K562 (cell line): ENCODE measurements around the gene MAGI2. TPM values are rescaled to one million over a fixed set of nuclear protein-coding genes. Genes with fewer than 3 reads are reported as not detected.

Source experiments
- ATAC-seq: fragments of 200-7000 bp; cut with Tn5 transposase; 3 replicates; pipeline ENCODE4 v1.9.1; 2020; ENCODE audit warnings: moderate library complexity
- BruUV-seq: library from RNA; stranded (reverse); fragments of 400-500 nt; replicated peaks from 2 replicates; lab custom pipeline; 2021; lab: Mats Ljungman, UMichigan
- CTCF ChIA-PET: fragments of 300-600 bp; formaldehyde crosslinking; extraction: SDS; loops from one replicate; lab custom pipeline; 2021; ENCODE audit warnings: low intra/inter-chr PET ratio; lab: Yijun Ruan, JAX
- POLR2A ChIA-PET: fragments of 300-600, 350-650 bp; sonication (Branson Sonifier 250); formaldehyde crosslinking; extraction: SDS; loops from one replicate; lab custom pipeline; 2021; ENCODE audit warnings: antibody characterized with exemption, inconsistent platforms; lab: Yijun Ruan, JAX
- DNase-seq, 4 experiments: peaks; one replicate each; pipeline versions ENCODE4 v3.0.0 to v3.0.0-alpha.2; 2011 to 2018; ENCODE audit warnings: low spot score in 3 of 4, mixed read lengths in 3 of 4; ENCODE audit errors: extremely low read depth in 1 of 4
- FAIRE-seq: peaks from 2 replicates; lab custom pipeline; 2011; peaks lifted over from hg19 to GRCh38; lab: Jason Lieb, UNC
- H2AFZ ChIP-seq: 2 replicates; pipeline ENCODE4 v1.6.0; 2011; ENCODE audit warnings: low read depth, low read length, control low read depth, inconsistent platforms
- H3K27ac ChIP-seq: fragments of 200-600 bp; 3 replicates; pipeline ENCODE4 v1.8.0; 2011; ENCODE audit warnings: low read depth, mild to moderate bottlenecking, control low read depth, inconsistent platforms, low read length, moderate library complexity, mixed read lengths; ENCODE audit errors: extremely low read depth
- H3K27me3 ChIP-seq, 2 experiments: fragments of 300-600 bp in 1 of 2; 2 replicates in 1 of 2; 3 replicates in 1 of 2; pipeline versions ENCODE4 v1.6.0 to v1.8.0; 2011; ENCODE audit warnings: inconsistent platforms in 2 of 2, low read length in 2 of 2, mild to moderate bottlenecking in 1 of 2, mixed read lengths in 1 of 2, moderate library complexity in 1 of 2; ENCODE audit not compliant: control insufficient read depth in 2 of 2, insufficient read depth in 2 of 2
- H3K36me3 ChIP-seq: fragments of 300-600 bp; 3 replicates; pipeline ENCODE4 v1.8.0; 2011; ENCODE audit warnings: mild to moderate bottlenecking, low read length, inconsistent platforms; ENCODE audit not compliant: control insufficient read depth, insufficient read depth
- H3K4me1 ChIP-seq, 2 experiments: fragments of 200-600 bp in 1 of 2; replicated peaks in 1 of 2; 2 replicates in 1 of 2; 3 replicates in 1 of 2; pipeline versions ENCODE4 v1.5.1 to v1.8.0; 2011; ENCODE audit warnings: inconsistent platforms in 2 of 2, low read length in 2 of 2, mild to moderate bottlenecking in 1 of 2, mixed read lengths in 1 of 2, moderate library complexity in 1 of 2; ENCODE audit not compliant: control insufficient read depth in 2 of 2, insufficient read depth in 2 of 2
- H3K4me2 ChIP-seq: 2 replicates; pipeline ENCODE4 v1.6.1; 2011; ENCODE audit warnings: low read length, control low read depth, inconsistent platforms, mixed read lengths; ENCODE audit not compliant: insufficient read depth
- H3K4me3 ChIP-seq: fragments of 200-600 bp; sonication (generic), shearing (Covaris generic); 2 replicates; pipeline ENCODE4 v1.5.1; 2016; ENCODE audit warnings: control low read depth, inconsistent platforms
- H3K79me2 ChIP-seq: fragments of 200-600 bp; 3 replicates; pipeline ENCODE4 v1.8.0; 2011; ENCODE audit warnings: low read length, inconsistent platforms; ENCODE audit not compliant: control insufficient read depth, insufficient read depth
- H3K9ac ChIP-seq, 2 experiments: 2 replicates each; pipeline versions ENCODE4 v1.6.0 to v1.6.1; 2011; ENCODE audit warnings: low read depth in 2 of 2, low read length in 2 of 2, control low read depth in 1 of 2, inconsistent platforms in 1 of 2, mild to moderate bottlenecking in 1 of 2, mixed read lengths in 1 of 2; ENCODE audit not compliant: insufficient read depth in 1 of 2
- H3K9me1 ChIP-seq: one replicate; pipeline ENCODE4 v1.6.0; 2011; ENCODE audit warnings: inconsistent platforms, mild to moderate bottlenecking, low read length, moderate library complexity; ENCODE audit not compliant: control insufficient read depth, insufficient read depth
- H3K9me3 ChIP-seq: replicated peaks from 2 replicates; pipeline ENCODE4 v1.5.1; 2011; ENCODE audit warnings: low read depth, low read length, inconsistent platforms; ENCODE audit not compliant: control insufficient read depth, insufficient read depth
- H4K20me1 ChIP-seq: replicated peaks from 2 replicates; pipeline ENCODE4 v1.6.1; 2011; ENCODE audit warnings: low read length, inconsistent platforms, mixed read lengths; ENCODE audit not compliant: control insufficient read depth, insufficient read depth
- E2F8 ChIP-seq: fragments of 450-650 bp; IDR thresholded peaks from 2 replicates; pipeline ENCODE4 v1.7.1; 2018; ENCODE audit warnings: mild to moderate bottlenecking, low read depth; ENCODE audit not compliant: partially characterized antibody
- EWSR1 ChIP-seq: fragments of 450-650 bp; IDR thresholded peaks from 2 replicates; pipeline ENCODE4 v1.6.1; 2018; ENCODE audit warnings: borderline replicate concordance, mild to moderate bottlenecking, low read depth, moderate library complexity; ENCODE audit not compliant: partially characterized antibody
- FOXA3 ChIP-seq, 2 experiments: fragments of 450-650 bp in 1 of 2; sonication (generic) in 1 of 2; formaldehyde crosslinking; IDR thresholded peaks in 1 of 2; conservative IDR thresholded peaks in 1 of 2; 2 replicates each; pipeline versions ENCODE4 v1.4.0 to v1.8.0; 2020 to 2022; ENCODE audit warnings: mild to moderate bottlenecking in 2 of 2, missing genetic modification reagents in 1 of 2
- ILK ChIP-seq: fragments of 450-650 bp; IDR thresholded peaks from 2 replicates; pipeline ENCODE4 v1.6.1; 2016; ENCODE audit warnings: missing genetic modification characterization, low read depth, mild to moderate bottlenecking, missing compliant biosample characterization, moderate library complexity, borderline replicate concordance
- MAFK ChIP-seq: IDR thresholded peaks from 2 replicates; pipeline ENCODE4 v1.6.1; 2011; ENCODE audit warnings: low read length, improper control_type of control experiment
- MTA3 ChIP-seq: fragments of 450-650 bp; formaldehyde crosslinking; IDR thresholded peaks from 2 replicates; pipeline ENCODE4 v1.6.1; 2017; ENCODE audit warnings: mild to moderate bottlenecking, borderline replicate concordance
- SMARCE1 ChIP-seq: fragments of 450-650 bp; IDR thresholded peaks from 2 replicates; pipeline ENCODE4 v1.7.1; 2016; ENCODE audit warnings: mild to moderate bottlenecking
- U2AF1 ChIP-seq: fragments of 200-400 bp; formaldehyde crosslinking; optimal IDR thresholded peaks from 2 replicates; pipeline ENCODE3; 2017; ENCODE audit warnings: mild to moderate bottlenecking, low read depth, low read length, moderate library complexity
- ZFX ChIP-seq: sonication (generic); formaldehyde crosslinking; IDR thresholded peaks from 2 replicates; pipeline ENCODE4 v1.8.0; 2022; ENCODE audit warnings: mild to moderate bottlenecking, missing genetic modification reagents, moderate library complexity
- WGBS: fragments of 100-300 bp; shearing (Covaris generic); methylation state at CpG from one replicate; pipeline ENCODE4 v1.1.6; 2016; ENCODE audit warnings: low coverage, mixed read lengths; ENCODE audit not compliant: insufficient coverage; ENCODE audit errors: missing lambda C conversion rate; 5-methylcytosine and 5-hydroxymethylcytosine counted together
- in situ Hi-C: fragments of 300-500 bp; cut with MboI; formaldehyde crosslinking; loops from 4 replicates; pipeline ENCODE4 v1.15.0; 2018; ENCODE audit warnings: inconsistent platforms, mixed read lengths
- intact Hi-C: fragments of 100-400 bp; cut with micrococcal nuclease; formaldehyde crosslinking; loops from 2 replicates; pipeline ENCODE4 v1.14.2; 2022
- polyA plus RNA-seq, 8 experiments: library from polyadenylated mRNA; depleted of rRNA in 4 of 8; stranded (reverse) in 5 of 8; unstranded in 3 of 8; fragments of >200 nt; fragmentation: Nextera tagmentation in 2 of 8; fragmentation: Illumina TruSeq in 1 of 8; extraction: Ambion mirVana in 2 of 8; extraction: Trizol in 1 of 8; gene quantifications; 2 replicates each; pipeline versions ENCODE4 v1.2.1 to v1.2.3, GENCODE V29; 2011 to 2014; ENCODE audit warnings: inconsistent platforms in 1 of 8, missing spikeins in 1 of 8
- total RNA-seq, 7 experiments: library from RNA; depleted of rRNA in 6 of 7; stranded (reverse); fragments of >200 nt in 6 of 7; fragmentation: Illumina TruSeq in 2 of 7; extraction: Trizol in 2 of 7; gene quantifications; 2 replicates each; pipeline versions ENCODE4 v1.2.1 to v1.2.3, GENCODE V29; 2011 to 2021; ENCODE audit warnings: low replicate concordance in 1 of 7

Gene MAGI2
- total and polyA plus RNA-seq, 9 of the 15 experiments (the other 6 are each of a cell fraction or from before 2014, with no cell fraction given): 0.27 to 1.4 (median 0.70) TPM

GRCh38 chr7:78862411-78862900 lies 591.0 kb downstream of the MAGI2 start (continued):
- no peak for TF ChIP-seq E2F8
- no peak for TF ChIP-seq SMARCE1
- TF ChIP-seq ZFX (CRISPR knock-in tag): no peak
- TF ChIP-seq U2AF1: no peak
- no peak for TF ChIP-seq MTA3
- no peak for TF ChIP-seq FOXA3 (CRISPR knock-in tag; conservative IDR thresholded peaks at IDR 0.05 in 1 of 2, IDR thresholded peaks at IDR 0.05 in 1 of 2)

- 0% methylated on average over 6 of the region's 6 CpGs for WGBS
- no TSS peak for BruUV-seq
Observed at GRCh38 chr7:78852951-78853350, 600.5 kb downstream of the MAGI2 start.

More at GRCh38 chr7:78852951-78853350, 600.5 kb downstream of the MAGI2 start:
- no peaks in the 10 kb centered on the region for H3K79me2 ChIP-seq
- no peak overlapping the region for H3K4me3 ChIP-seq
- no peaks in the 10 kb centered on the region for H3K27me3 ChIP-seq
- H3K9ac ChIP-seq: no peak overlapping the region
- intact Hi-C loops (no loop called here), in situ Hi-C loops (no loop called here)
- no peak overlapping the region for H3K27ac ChIP-seq
- H3K9me1 ChIP-seq: no peaks in the 10 kb centered on the region
- no peaks in the 10 kb centered on the region for H4K20me1 ChIP-seq
- DNase-seq: no peak
- no peak overlapping the region for H3K4me2 ChIP-seq
- FAIRE-seq: no peak
- no peak overlapping the region for H2AFZ ChIP-seq
- CTCF ChIA-PET: no interaction called here
- no peaks in the 10 kb centered on the region for H3K9me3 ChIP-seq
- POLR2A ChIA-PET: no interaction called here
- TF ChIP-seq ILK (tag): no peak
- no peak for TF ChIP-seq MAFK
- no peak for TF ChIP-seq EWSR1
- H3K4me1 ChIP-seq: no peaks in the 10 kb centered on the region
- H3K36me3 ChIP-seq: no peaks in the 10 kb centered on the region
- ATAC-seq: no peak
